Fibroblast of mammary gland (primary cell): ENCODE measurements around the gene PLEKHG5.
"Not testable (repeated sequence)": the region's sequence is repeated elsewhere in the genome, so short reads cannot be mapped to it uniquely, and the experiment has no call there.

Source experiments
- DNase-seq: peaks from one replicate; pipeline ENCODE4 v3.0.0-alpha.2; 2010; ENCODE audit warnings: low read depth
- H3K4me3 ChIP-seq: 2 replicates; pipeline ENCODE4 v1.5.1; 2011; ENCODE audit warnings: low read depth, mild to moderate bottlenecking, low read length, moderate library complexity; ENCODE audit not compliant: control insufficient read depth
- CTCF ChIP-seq: conservative IDR thresholded peaks from 2 replicates; pipeline ENCODE4 v1.5.1; 2011; ENCODE audit warnings: low read depth, low read length, inconsistent platforms; ENCODE audit not compliant: control insufficient read depth, insufficient read depth

The PLEKHG5 gene

GRCh38 chr1:6497215-6497866 is 5.9 kb upstream of the PLEKHG5 start:
- H3K4me3 ChIP-seq, result peak overlapping the region; percentile 43
- no peak for DNase-seq
- TF ChIP-seq CTCF, result no peak

- H3K4me3 ChIP-seq, result peak overlapping the region; percentile 22
- no peak for TF ChIP-seq CTCF
- DNase-seq, result no peak
Observed at GRCh38 chr1:6496890-6497214, 5.4 kb upstream of the PLEKHG5 start.

- H3K4me3 ChIP-seq, result no peak overlapping the region
- TF ChIP-seq CTCF, result no peak
- no peak for DNase-seq
Observed at GRCh38 chr1:6496365-6496721, 4.9 kb upstream of the PLEKHG5 start.

GRCh38 chr1:6495540-6496364 is 4.3 kb upstream of the PLEKHG5 start:
- TF ChIP-seq CTCF, result no peak
- no peak overlapping the region for H3K4me3 ChIP-seq
- DNase-seq, result no peak

GRCh38 chr1:6495041-6495441 is 3.6 kb upstream of the PLEKHG5 start:
- no peak overlapping the region for H3K4me3 ChIP-seq
- DNase-seq, result no peak
- no peak for TF ChIP-seq CTCF

- no peak for TF ChIP-seq CTCF
- no peak overlapping the region for H3K4me3 ChIP-seq
- DNase-seq, result no peak
Observed at GRCh38 chr1:6494627-6495026, 3.2 kb upstream of the PLEKHG5 start.

- H3K4me3 ChIP-seq, DNase-seq: not testable (repeated sequence)
Observed at GRCh38 chr1:6493834-6494223, 2.4 kb upstream of the PLEKHG5 start.
